Karpas-422 (cell line): Measurements from ENCODE around the gene NPSR1. TPM values are rescaled to one million over a fixed set of nuclear protein-coding genes. Genes with fewer than 3 reads are reported as not detected.
"Not testable (repeated sequence)": the region's sequence is repeated elsewhere in the genome, so short reads cannot be mapped to it uniquely, and the experiment has no call there.

Source experiments
- DNase-seq: peaks from one replicate; pipeline ENCODE4 v3.0.0-alpha.2; 2015
- H2AFZ ChIP-seq: fragments of 200-600 bp; sonication (generic); 2 replicates; pipeline ENCODE4 v1.6.1; 2014; ENCODE audit warnings: antibody characterized with exemption, low read length, mixed read lengths
- H3K27ac ChIP-seq: fragments of 200-600 bp; sonication (generic); 2 replicates; pipeline ENCODE4 v1.5.1; 2014; ENCODE audit warnings: mild to moderate bottlenecking, low read length, moderate library complexity
- H3K27me3 ChIP-seq: fragments of 200-600 bp; sonication (generic); 2 replicates; pipeline ENCODE4 v1.6.1; 2014; ENCODE audit warnings: low read length, mixed read lengths
- H3K36me3 ChIP-seq: fragments of 200-600 bp; sonication (generic); 2 replicates; pipeline ENCODE4 v1.6.1; 2014; ENCODE audit warnings: low read length, mixed read lengths; ENCODE audit not compliant: insufficient read depth
- H3K4me1 ChIP-seq: fragments of 200-600 bp; sonication (generic); 2 replicates; pipeline ENCODE4 v1.6.1; 2014; ENCODE audit warnings: mild to moderate bottlenecking, low read length, mixed read lengths
- H3K4me2 ChIP-seq: fragments of 200-600 bp; sonication (generic); 2 replicates; pipeline ENCODE4 v1.6.1; 2014; ENCODE audit warnings: low read length, low read depth, mild to moderate bottlenecking; ENCODE audit not compliant: poor library complexity, severe bottlenecking
- H3K4me3 ChIP-seq: fragments of 200-600 bp; sonication (generic); 2 replicates; pipeline ENCODE4 v1.5.1; 2014; ENCODE audit warnings: mild to moderate bottlenecking, antibody characterized with exemption, low read length, mixed read lengths
- H3K79me2 ChIP-seq: fragments of 200-600 bp; sonication (generic); 2 replicates; pipeline ENCODE4 v1.6.1; 2014; ENCODE audit warnings: mild to moderate bottlenecking, low read length, mixed read lengths
- H3K9ac ChIP-seq: fragments of 200-600 bp; sonication (generic); 2 replicates; pipeline ENCODE4 v1.6.0; 2014; ENCODE audit warnings: low read length
- H3K9me2 ChIP-seq: fragments of 200-600 bp; sonication (generic), shearing (Covaris generic); replicated peaks from 2 replicates; pipeline ENCODE4 v1.6.0; 2014; ENCODE audit warnings: mild to moderate bottlenecking, low read length, moderate library complexity; ENCODE audit not compliant: insufficient read depth
- H3K9me3 ChIP-seq: fragments of 300-700, 200-600 bp; sonication (generic); 2 replicates; pipeline ENCODE4 v1.6.1; 2014; ENCODE audit warnings: low read length, mixed read lengths
- H4K20me1 ChIP-seq: fragments of 200-600 bp; sonication (generic); 2 replicates; pipeline ENCODE4 v1.6.1; 2014; ENCODE audit warnings: mild to moderate bottlenecking, antibody characterized with exemption, low read length, low read depth; ENCODE audit not compliant: insufficient read depth
- small RNA-seq: library from RNA; depleted of rRNA; stranded (forward); fragments of <200 nt; gene quantifications from one replicate; pipeline ENCODE3, GENCODE V24; 2014
- total RNA-seq: library from RNA; depleted of rRNA; stranded (reverse); fragments of >200 nt; shearing (Covaris generic); gene quantifications from 2 replicates; pipeline ENCODE4 v1.2.3, GENCODE V29; 2014; ENCODE audit warnings: low replicate concordance

NPSR1 gene
- total RNA-seq, 1 experiment from 2014 or later: not detected

DNA sequence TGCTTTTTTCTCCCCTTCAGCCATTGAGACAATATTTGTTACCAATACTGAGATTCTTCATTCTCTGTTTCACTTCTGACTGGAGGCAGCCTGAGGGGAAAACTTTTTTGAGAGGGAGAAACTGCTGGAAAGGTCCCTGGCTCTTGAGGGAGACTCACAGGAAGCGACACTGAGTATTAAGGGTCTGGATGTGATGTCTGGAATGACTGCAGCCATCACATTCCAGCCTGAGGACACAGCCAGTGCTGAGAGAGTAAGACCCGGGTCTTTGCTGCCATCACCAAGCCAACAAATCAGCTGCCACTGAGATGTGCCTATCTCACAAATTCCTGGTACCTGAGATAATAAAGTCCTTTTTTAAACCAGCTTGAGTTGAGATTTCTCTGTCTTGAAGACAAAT, 221.9 kb downstream of the NPSR1 start:
- Histone ChIP-seq H3K4me1 (no peaks in the 10 kb centered on the region), H3K9me2 (no peaks in the 10 kb centered on the region), H2AFZ (no peak overlapping the region), H3K9ac (no peak overlapping the region), H3K79me2 (no peaks in the 10 kb centered on the region), H3K27me3 (no peaks in the 10 kb centered on the region), H3K36me3 (no peaks in the 10 kb centered on the region), H3K9me3 (no peaks in the 10 kb centered on the region), H4K20me1 (no peaks in the 10 kb centered on the region), H3K27ac (no peak overlapping the region), H3K4me2 (no peak overlapping the region), H3K4me3 (no peak overlapping the region)
- no peak for DNase-seq

DNA sequence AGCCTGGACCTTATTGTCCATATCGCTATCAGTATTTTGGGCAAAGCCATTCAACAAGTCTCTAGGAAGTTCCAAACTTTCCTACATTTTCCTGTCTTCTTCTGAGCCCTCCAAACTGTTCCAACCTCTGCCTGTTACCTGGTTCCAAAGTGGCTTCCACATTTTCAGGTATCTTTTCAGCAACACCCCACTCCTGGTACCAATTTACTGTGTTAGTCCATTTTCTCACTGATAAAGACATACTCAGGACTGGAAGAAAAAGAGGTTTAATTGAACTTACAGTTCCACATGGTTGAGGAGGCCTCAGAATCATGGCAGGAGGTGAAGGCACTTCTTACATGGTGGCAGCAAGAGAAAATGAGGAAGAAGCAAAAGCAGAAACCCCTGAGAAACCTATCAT, 225.8 kb downstream of the NPSR1 start:
- not testable (repeated sequence) for H3K27me3 ChIP-seq, H3K9me2 ChIP-seq, H3K9ac ChIP-seq, H3K4me1 ChIP-seq, H3K27ac ChIP-seq, H3K36me3 ChIP-seq, H3K79me2 ChIP-seq, H3K4me2 ChIP-seq, H3K4me3 ChIP-seq, H2AFZ ChIP-seq, H3K9me3 ChIP-seq, DNase-seq, H4K20me1 ChIP-seq

GRCh38 chr7:34886856-34887255, 228.8 kb downstream of the NPSR1 start:
- H2AFZ ChIP-seq: no peak overlapping the region
- H3K9me2 ChIP-seq: no peaks in the 10 kb centered on the region
- no peak overlapping the region for H3K4me3 ChIP-seq
- H3K79me2 ChIP-seq: no peaks in the 10 kb centered on the region
- no peak overlapping the region for H3K9ac ChIP-seq
- no peaks in the 10 kb centered on the region for H3K36me3 ChIP-seq
- DNase-seq: no peak
- no peak overlapping the region for H3K27ac ChIP-seq
- H3K27me3 ChIP-seq: no peaks in the 10 kb centered on the region
- no peak overlapping the region for H3K4me2 ChIP-seq
- no peaks in the 10 kb centered on the region for H3K9me3 ChIP-seq
- no peaks in the 10 kb centered on the region for H3K4me1 ChIP-seq
- H4K20me1 ChIP-seq: no peaks in the 10 kb centered on the region

DNA sequence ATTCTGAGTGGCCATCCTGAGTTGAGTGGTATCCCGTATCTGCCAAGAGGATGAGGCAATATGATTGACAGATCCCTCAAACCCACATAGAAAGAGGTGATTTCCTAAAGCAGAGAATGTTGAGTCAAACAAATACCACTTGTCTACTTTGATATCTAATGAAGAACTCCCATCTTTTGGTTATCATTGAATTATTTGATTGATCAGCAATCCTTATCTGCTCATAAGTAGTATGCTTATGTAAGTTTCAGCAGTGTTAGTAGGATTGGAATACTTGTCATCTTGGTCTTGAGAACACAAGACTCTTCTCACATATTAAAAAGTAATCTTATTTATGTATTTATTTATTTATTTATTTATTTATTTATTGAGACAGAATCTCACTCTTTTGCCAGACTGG, 231.9 kb downstream of the NPSR1 start:
- H3K9me2 ChIP-seq: no peaks in the 10 kb centered on the region
- no peak overlapping the region for H3K4me3 ChIP-seq
- no peak overlapping the region for H3K27ac ChIP-seq
- no peak overlapping the region for H2AFZ ChIP-seq
- no peak overlapping the region for H3K9ac ChIP-seq
- no peaks in the 10 kb centered on the region for H3K79me2 ChIP-seq
- no peak for DNase-seq
- H3K4me1 ChIP-seq: no peaks in the 10 kb centered on the region
- no peaks in the 10 kb centered on the region for H4K20me1 ChIP-seq
- no peak overlapping the region for H3K4me2 ChIP-seq
- H3K27me3 ChIP-seq: no peaks in the 10 kb centered on the region
- no peaks in the 10 kb centered on the region for H3K36me3 ChIP-seq
- no peaks in the 10 kb centered on the region for H3K9me3 ChIP-seq

DNA sequence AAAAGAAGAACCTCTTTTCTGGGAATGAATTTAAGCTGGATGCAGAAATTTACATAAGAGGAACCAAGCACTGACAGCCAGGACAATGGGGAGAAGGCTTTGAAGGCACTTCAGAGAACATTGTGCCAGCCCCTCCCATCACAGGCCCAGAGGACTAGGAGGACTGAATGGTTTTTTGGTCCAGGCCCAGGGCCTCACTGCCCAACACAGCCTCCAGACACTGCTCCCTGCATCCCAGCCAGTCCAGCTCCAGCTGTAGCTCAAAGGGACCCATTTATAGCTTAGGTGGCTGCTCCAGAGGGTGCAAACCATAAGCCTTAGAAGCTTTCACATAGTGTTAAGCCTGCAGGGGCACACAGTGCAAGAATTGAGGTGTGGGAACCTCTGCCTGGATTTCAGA, 237.2 kb downstream of the NPSR1 start:
- H3K27ac ChIP-seq: no peak overlapping the region
- no peak for DNase-seq
- no peaks in the 10 kb centered on the region for H3K4me1 ChIP-seq
- H3K79me2 ChIP-seq: no peaks in the 10 kb centered on the region
- H4K20me1 ChIP-seq: no peaks in the 10 kb centered on the region
- no peaks in the 10 kb centered on the region for H3K36me3 ChIP-seq
- no peak overlapping the region for H3K9ac ChIP-seq
- H3K9me3 ChIP-seq: no peaks in the 10 kb centered on the region
- H3K4me3 ChIP-seq: no peak overlapping the region
- no peaks in the 10 kb centered on the region for H3K27me3 ChIP-seq
- no peak overlapping the region for H3K4me2 ChIP-seq
- no peaks in the 10 kb centered on the region for H3K9me2 ChIP-seq
- no peak overlapping the region for H2AFZ ChIP-seq

Small RNAs within 50 kb of the gene (small RNA-seq; reads per million reads assigned to genes)
- not detected for gene RF00322
- gene RN7SL132P: not detected
